Hepatocyte (in vitro differentiated cells): ENCODE results near the gene DAAM1.

ENCODE experiments used
- EZH2 ChIP-seq: fragments of 200-600 bp; sonication (generic); IDR thresholded peaks from 2 replicates; pipeline ENCODE4 v1.6.1; 2016; ENCODE audit warnings: antibody characterized with exemption, mild to moderate bottlenecking, borderline replicate concordance
- EZH2phosphoT487 ChIP-seq: fragments of 200-600 bp; sonication (generic); IDR thresholded peaks from one replicate; pipeline ENCODE4 v1.6.1; 2018; ENCODE audit warnings: antibody characterized with exemption, mild to moderate bottlenecking, low read depth, moderate library complexity; ENCODE audit not compliant: unreplicated experiment, severe bottlenecking
- TF ChIP-seq, protein P1 (sequence below): fragments of 200-600 bp; sonication (generic); IDR thresholded peaks from 2 replicates; pipeline ENCODE4 v1.5.1; 2016; ENCODE audit warnings: antibody characterized with exemption, mild to moderate bottlenecking; ENCODE audit not compliant: poor library complexity

DNA sequence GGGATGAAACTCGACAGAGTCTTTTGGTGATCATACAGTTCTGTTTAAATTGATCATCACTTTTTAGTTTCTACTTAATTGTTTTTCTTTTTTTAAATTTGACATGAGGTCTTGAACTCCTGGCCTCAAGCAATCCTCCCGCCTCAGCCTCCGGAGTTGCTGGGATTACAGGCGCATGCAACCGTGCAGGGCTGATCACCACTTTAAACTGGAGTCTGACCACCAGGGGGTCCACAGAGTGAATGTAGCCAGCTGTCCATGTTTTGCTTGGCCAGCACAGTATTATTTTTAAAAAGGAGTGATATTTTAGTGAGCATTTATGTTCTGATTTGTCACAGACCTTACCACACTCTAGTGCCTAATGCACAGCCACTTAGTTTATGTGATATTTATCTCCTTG lies 10.7 kb downstream of the DAAM1 start:
- TF ChIP-seq, protein P1, sequence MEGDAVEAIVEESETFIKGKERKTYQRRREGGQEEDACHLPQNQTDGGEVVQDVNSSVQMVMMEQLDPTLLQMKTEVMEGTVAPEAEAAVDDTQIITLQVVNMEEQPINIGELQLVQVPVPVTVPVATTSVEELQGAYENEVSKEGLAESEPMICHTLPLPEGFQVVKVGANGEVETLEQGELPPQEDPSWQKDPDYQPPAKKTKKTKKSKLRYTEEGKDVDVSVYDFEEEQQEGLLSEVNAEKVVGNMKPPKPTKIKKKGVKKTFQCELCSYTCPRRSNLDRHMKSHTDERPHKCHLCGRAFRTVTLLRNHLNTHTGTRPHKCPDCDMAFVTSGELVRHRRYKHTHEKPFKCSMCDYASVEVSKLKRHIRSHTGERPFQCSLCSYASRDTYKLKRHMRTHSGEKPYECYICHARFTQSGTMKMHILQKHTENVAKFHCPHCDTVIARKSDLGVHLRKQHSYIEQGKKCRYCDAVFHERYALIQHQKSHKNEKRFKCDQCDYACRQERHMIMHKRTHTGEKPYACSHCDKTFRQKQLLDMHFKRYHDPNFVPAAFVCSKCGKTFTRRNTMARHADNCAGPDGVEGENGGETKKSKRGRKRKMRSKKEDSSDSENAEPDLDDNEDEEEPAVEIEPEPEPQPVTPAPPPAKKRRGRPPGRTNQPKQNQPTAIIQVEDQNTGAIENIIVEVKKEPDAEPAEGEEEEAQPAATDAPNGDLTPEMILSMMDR: no peak
- no peak for TF ChIP-seq EZH2phosphoT487
- TF ChIP-seq EZH2: no peak
